WTC11 (cell line): Measurements from ENCODE around the gene NUTM2D.
"Not testable (repeated sequence)": the region's sequence is repeated elsewhere in the genome, so short reads cannot be mapped to it uniquely, and the experiment has no call there.

ENCODE experiments used
- CTCF ChIP-seq: fragments of 200-600 bp; IDR thresholded peaks from 2 replicates; pipeline ENCODE4 v1.8.0; 2022; ENCODE audit warnings: antibody characterized with exemption
- ESRRA ChIP-seq: sonication (generic); formaldehyde crosslinking; IDR thresholded peaks from 2 replicates; pipeline ENCODE4 v1.8.1; 2022; ENCODE audit warnings: mild to moderate bottlenecking, missing genetic modification reagents, borderline replicate concordance
- GTF2I ChIP-seq: fragments of 250-450 bp; sonication (Bioruptor Pico); conservative IDR thresholded peaks from 2 replicates; pipeline ENCODE4 v1.4.0; 2021; ENCODE audit warnings: mild to moderate bottlenecking
- JUN ChIP-seq: sonication (generic); formaldehyde crosslinking; IDR thresholded peaks from 2 replicates; pipeline ENCODE4 v1.8.0; 2023; ENCODE audit warnings: mild to moderate bottlenecking, missing genetic modification reagents
- ZNF121 ChIP-seq: sonication (generic); formaldehyde crosslinking; IDR thresholded peaks from 2 replicates; pipeline ENCODE4 v1.8.0; 2023; ENCODE audit warnings: missing genetic modification reagents
- ZNF512 ChIP-seq: sonication (generic); formaldehyde crosslinking; IDR thresholded peaks from 2 replicates; pipeline ENCODE4 v1.8.1; 2022; ENCODE audit warnings: missing genetic modification reagents, borderline replicate concordance

GRCh38 chr10:87357444-87357843 is at the start of gene NUTM2D:
- not testable (repeated sequence) for TF ChIP-seq ZNF512 (CRISPR knock-in tag); ZNF121 (CRISPR knock-in tag); GTF2I (CRISPR knock-in tag); JUN (CRISPR knock-in tag); CTCF; ESRRA (CRISPR knock-in tag)
